OCI-M1 (cell line): ENCODE data around the gene GPR35.

Experiments
- DNase-seq: peaks from one replicate; lab custom pipeline; 2025; lab: John Stamatoyannopoulos, UW

Gene GPR35

GRCh38 chr2:240624950-240625621 lies at the start of gene GPR35:
Gene GPR35, plus strand, starts transcription at chr2:240625480. Its CDS starts 4,473 bp downstream, at chr2:240629953.
- DNase-seq = peak; percentile 84

GRCh38 chr2:240576036-240576435 lies 49.2 kb upstream of the GPR35 start:
- DNase-seq = no peak

DNA sequence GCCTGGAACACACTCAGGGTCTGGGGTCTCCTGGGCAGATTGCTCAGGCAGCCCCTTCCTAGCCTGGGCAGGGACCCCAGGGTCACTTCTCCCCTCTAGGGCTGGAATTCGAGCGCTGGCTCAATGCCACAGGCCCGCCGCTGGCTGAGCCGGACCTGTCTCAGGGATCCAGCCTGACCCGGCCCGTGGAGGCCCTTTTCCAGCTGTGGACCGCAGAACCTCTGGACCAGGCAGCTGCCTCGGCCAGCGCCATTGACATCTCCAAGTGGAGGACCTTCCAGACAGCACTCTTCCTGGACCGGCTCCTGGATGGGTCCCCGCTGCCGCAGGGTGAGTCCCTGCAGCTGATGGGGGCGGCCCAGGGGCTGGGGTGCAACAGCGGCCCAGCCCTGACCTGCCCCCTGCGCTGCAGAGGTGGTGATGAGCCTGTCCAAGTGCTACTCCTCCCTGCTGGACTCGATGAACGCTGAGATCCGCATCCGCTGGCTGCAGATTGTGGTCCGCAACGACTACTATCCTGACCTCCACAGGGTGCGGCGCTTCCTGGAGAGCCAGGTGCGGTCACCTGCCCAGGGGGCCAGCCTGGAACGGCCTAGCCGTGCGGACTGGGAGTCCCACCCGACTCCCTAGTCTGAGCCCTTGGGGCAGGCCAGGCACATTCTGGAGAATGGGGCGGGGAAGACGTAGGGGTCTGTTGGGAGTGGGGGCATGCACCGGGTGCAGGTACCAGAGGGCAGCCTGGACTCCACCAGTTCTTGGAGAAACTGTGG lies 48.7 kb upstream of the GPR35 start:
- no peak for DNase-seq

GRCh38 chr2:240577281-240578109 lies 47.8 kb upstream of the GPR35 start:
- no peak for DNase-seq

- DNase-seq = no peak
Observed at GRCh38 chr2:240578110-240578450, 47.2 kb upstream of the GPR35 start.

DNA sequence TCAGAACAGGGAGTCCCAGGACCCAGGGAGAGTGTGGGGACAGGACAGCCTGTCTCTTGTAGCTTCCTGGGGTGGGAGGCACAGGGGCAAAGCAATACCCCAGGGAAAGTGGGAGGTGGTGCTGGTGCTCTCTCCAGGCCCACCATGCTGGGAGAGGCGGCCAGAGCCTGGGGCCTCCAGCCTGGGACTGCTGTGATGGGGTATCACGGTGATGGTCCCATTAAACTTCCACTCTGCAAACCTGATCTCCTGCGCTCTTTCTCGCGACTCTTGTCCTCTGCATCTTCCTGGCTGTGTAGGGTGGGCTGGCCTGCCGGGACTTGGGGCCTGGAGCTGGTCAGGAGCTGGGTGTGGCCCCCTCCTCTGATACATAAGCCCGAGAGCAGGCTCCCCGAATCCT lies 46.8 kb upstream of the GPR35 start:
- DNase-seq = no peak

DNA sequence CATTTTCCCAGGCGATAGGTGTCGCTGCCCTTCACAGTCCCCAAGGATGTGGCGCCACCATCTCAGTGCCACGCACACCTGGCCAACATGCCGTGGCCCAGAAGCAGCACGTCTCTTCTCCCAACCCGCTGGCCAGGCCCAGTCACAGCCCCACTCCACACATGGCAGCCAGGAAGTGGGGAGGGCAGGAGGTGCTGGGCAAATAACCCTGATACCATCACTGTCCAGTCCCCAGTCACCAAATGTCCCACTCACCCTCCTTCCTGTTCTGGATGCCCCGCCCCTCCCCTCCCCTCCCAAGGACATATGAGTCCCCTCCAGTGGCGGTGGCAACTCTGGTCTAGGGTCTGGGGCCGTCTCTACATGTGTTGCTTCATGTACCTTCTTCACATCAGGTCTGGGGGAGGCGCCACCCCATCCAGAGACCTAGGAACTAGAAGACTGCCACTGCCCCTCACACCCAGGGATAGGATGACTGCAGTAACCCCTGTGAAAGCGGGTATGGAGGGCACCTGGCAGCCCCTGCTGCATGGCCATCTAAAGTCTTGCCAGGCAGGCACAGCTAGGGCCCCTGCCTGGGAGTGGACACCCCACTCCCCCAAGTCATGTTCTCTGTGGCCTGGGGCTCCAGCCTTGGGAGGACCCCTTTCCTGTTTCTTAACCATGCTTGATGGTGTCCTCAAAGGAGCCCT lies 46.1 kb upstream of the GPR35 start:
- peak; percentile 5 for DNase-seq

DNA sequence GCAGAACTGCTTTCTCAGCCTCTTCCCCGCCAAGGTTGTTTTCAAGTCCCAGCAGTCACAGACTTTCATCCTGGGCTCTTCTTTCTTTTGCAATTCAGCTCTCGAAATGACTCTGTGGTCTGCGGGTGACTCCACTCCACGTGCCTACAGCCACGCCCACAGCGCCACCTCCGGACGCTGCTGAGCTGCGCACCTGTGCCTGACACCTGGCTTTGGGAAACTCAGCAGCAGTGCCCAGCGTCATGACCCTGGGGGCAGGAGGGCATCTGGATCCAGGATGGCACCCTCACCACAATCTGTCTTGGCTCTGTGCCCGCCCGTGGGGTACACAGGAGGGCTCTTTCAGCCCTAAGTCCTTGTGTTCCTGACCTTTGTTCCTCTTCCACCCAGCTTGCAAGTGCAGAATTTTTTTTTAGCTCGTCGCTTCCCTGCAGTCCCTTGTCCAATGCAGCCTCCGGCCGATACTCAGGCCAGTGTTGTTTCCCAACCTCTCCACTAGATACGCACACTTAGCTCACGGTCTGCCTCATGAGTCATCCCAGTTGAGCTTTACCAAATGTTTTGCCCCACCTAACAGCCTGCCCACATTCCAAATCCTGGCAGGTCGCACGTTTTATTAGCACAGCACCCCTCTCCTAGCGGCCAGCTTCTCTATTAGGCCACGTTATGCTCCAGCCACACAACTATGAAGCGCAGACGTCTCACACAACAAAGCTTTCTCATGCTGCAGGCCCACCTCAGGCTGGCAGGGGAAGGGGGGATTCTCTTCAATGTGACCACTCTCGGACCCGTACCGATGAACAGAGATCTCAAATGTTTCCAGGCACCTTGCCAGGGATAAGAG lies 45.3 kb upstream of the GPR35 start:
- no peak for DNase-seq

DNA sequence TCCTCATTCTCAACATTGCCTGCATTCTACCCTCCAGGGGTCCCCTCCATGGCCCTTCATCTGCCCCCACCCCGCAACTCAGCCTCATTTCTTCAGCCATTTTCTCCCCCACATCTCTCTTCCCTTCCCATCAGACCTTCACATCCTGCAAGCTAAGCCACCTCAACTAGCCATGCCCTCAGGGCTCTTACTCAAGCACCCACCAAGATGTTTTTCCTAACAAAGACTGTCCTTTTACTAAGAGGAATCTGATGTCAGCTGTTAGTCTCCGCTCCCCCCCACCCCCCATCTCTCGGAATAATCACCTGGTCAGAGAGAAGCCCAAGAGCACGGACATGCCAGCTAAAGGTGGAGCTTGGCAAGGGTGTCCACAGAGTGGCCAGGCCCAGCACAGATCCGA lies 43.5 kb upstream of the GPR35 start:
- DNase-seq = no peak

DNA sequence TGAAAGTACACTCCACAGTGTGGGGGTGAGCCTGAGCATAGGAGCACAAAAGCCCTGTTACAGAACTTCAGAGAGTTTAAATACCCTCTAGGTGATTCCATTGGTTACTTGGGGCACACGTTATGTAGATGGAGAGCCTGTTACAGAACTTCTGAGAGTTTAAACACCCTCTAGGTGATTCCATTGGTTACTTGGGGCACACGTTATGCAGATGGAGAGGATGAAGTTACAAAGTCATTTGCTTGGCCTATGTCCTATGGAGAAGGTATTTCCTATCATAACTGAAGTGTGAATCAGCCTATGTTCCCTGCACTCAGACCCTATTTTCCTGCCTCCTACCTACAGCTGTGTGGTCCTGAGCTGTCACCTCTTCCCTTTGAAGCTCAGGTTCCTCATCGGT lies 42.5 kb upstream of the GPR35 start:
- DNase-seq = no peak

GRCh38 chr2:240583774-240584173 lies 41.5 kb upstream of the GPR35 start:
- DNase-seq = no peak

DNA sequence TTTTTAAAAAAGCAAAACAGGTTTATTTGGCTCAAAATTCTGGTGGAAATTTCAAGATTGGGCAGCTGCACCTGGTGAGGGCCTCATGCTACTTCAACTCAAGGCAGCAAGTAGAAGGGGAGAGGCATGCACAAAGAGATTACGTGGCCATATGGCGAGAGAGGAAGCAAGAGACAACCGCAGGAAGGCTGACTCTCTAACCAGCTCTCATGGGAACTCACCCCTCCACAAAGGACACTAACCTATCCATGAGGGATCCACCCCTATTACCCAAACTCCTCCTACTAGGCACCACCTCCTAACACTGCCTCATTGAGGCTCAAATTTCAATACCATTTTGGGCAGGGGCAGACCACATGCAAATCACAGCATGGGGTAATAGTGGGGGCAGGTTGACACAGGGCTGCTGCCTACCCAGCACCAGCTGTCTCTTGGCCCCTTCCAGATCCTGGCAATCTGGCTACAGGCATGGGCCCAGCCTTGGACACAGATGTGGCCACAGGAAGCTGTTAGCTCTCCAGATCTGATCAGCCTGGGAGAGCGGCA lies 40.7 kb upstream of the GPR35 start:
- DNase-seq = peak; percentile 92

GRCh38 chr2:240585101-240585500 lies 40.2 kb upstream of the GPR35 start:
- no peak for DNase-seq

DNA sequence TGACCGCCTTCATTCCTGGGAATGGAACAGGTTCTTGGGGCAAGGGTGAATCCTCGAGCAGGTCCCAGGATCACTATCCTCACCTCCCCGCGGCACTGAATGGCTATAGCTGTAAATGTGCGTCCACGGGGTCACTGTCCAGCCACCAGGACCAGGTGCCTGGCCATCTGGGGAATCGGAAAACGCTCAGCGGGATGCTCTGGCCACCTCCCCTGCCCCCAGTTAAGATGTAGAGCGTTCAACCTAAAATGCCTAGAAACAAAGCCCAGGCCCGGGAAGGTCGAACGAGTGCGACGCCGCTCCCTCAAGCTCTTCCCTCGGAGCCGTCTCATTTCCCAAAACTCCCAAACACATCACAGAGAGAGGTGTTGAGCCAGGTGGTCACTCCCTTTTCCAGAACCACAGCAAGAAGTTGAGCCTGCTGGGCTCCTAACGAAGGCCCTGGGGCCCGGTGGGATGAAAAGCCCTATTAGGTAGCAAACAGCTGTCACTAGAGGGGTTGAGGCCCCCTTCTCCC lies 39.5 kb upstream of the GPR35 start:
- DNase-seq = no peak

DNA sequence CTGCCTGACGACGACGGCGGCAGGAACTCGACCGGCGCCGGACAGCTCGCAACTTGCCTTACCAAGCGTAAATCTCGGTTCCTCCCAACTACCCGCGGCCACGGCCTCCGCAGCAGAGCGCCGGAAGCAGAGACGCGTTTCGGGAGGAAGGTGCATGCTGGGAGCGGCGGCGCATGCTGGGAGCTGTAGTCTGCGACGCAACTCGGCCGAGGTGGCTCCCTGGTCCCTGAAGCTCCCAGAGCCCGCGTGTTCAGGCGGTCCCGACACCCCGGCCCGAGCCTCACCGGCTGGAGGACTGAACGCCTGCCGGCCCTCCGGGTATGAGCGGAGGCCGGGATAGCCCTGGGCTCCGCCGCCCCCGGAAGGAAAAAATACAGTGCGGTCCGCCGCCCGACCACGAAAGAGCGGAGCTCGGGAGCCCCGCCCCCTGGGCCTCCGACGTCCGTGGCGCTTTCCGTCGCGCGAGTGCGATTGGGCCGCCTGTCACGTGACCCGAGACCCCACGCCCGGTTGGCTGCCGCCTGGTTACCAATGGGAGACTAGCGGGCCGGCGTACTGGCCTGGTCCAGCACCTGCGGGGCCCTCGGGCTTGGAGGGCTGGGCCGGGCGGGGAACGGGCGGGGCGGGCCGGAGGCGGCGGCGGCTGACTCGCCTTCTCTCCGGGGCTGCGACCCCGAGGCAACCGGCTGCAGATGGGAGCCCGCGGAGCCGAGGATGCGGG lies 38.9 kb upstream of the GPR35 start, which contains the start of gene CAPN10:
Gene CAPN10, plus strand, starts transcription at position 537 of the 721 bp plus-strand sequence. Its CDS starts 178 bp downstream, at position 715.
- peak; percentile 97 for DNase-seq

- DNase-seq = peak; percentile 20
Observed at GRCh38 chr2:240586919-240587800, 38.1 kb upstream of the GPR35 start.

GRCh38 chr2:240588006-240588655 lies 37.1 kb upstream of the GPR35 start:
- DNase-seq = no peak

DNA sequence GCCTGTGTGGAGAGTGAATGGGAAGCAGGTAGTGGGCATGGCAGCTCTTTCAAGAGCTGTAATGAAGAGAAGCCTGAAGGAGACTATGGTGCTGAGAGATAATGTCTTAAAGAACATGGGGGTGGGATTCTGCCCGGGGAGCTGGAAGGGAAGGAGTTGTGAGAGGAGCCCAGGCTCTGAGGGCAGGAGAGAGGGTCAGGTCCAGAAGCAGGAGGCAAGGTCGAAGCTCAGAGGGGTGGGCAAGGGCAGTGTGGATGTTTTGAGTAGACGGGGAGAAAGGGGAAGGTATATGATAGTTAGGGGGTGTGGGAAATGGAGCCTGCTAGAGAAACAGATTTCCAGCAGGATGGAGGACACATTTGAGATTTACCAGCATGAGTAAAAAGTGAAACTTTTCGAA lies 36.6 kb upstream of the GPR35 start:
- DNase-seq = no peak
